ENCODE results near the gene CNDP1.

- TF ChIP-seq CTCF (conservative IDR thresholded peaks at IDR 0.05), result no peak
- TF ChIP-seq ZFX (IDR thresholded peaks at IDR 0.05), result no peak
Observed at GRCh38 chr18:74501386-74501785, 32.9 kb upstream of the CNDP1 start.
